Kidney (tissue), 14 donors: ENCODE measurements around the gene NDUFA8. TPM values are rescaled to one million over a fixed set of nuclear protein-coding genes. Genes with fewer than 3 reads are reported as not detected.

Source experiments
- DNase-seq, 5 donors: peaks; one replicate each; pipeline ENCODE4 v3.0.0-alpha.2; 2013 to 2020
- FAIRE-seq: peaks from 2 replicates; lab custom pipeline; 2012; peaks lifted over from hg19 to GRCh38; lab: Jason Lieb, UNC
- H3K27ac ChIP-seq, 2 donors: one replicate each; pipeline ENCODE4 v1.7.0; 2013; ENCODE audit warnings: low read depth in 2 of 2, low read length in 2 of 2, inconsistent platforms in 1 of 2
- H3K27me3 ChIP-seq: one replicate; pipeline ENCODE4 v1.7.1; 2013; ENCODE audit warnings: low read length, inconsistent platforms; ENCODE audit not compliant: control insufficient read depth, insufficient read depth
- H3K36me3 ChIP-seq, 3 donors: one replicate each; pipeline versions ENCODE4 v1.7.0 to v1.7.1; 2013; ENCODE audit warnings: low read length in 3 of 3, control low read depth in 1 of 3, inconsistent platforms in 1 of 3; ENCODE audit not compliant: insufficient read depth in 3 of 3, control insufficient read depth in 2 of 3
- H3K4me1 ChIP-seq, 3 donors: one replicate each; pipeline versions ENCODE4 v1.7.0 to v1.7.1; 2013; ENCODE audit warnings: low read length in 3 of 3, inconsistent platforms in 1 of 3, low read depth in 1 of 3; ENCODE audit not compliant: control insufficient read depth in 2 of 3, insufficient read depth in 2 of 3
- H3K4me3 ChIP-seq, 3 donors: one replicate each; pipeline versions ENCODE4 v1.7.0 to v1.8.1; 2013; ENCODE audit warnings: low read length in 3 of 3, control low read depth in 1 of 3, inconsistent platforms in 1 of 3
- H3K9ac ChIP-seq, 3 donors: one replicate each; pipeline versions ENCODE4 v1.7.0 to v1.7.1; 2013; ENCODE audit warnings: low read length in 3 of 3, control low read depth in 1 of 3, inconsistent platforms in 1 of 3
- H3K9me3 ChIP-seq, 3 donors: one replicate each; pipeline versions ENCODE4 v1.7.0 to v1.7.1; 2013; ENCODE audit warnings: low read length in 3 of 3, control low read depth in 1 of 3, inconsistent platforms in 1 of 3; ENCODE audit not compliant: control insufficient read depth in 2 of 3, insufficient read depth in 1 of 3
- CTCF ChIP-seq: IDR thresholded peaks from 3 replicates; pipeline ENCODE4 v1.5.1; 2012; ENCODE audit warnings: mild to moderate bottlenecking, moderate library complexity, borderline replicate concordance; ENCODE audit not compliant: insufficient read depth; ENCODE audit errors: extremely low read depth
- intact Hi-C: fragments of 100-400 bp; cut with DNase I; formaldehyde crosslinking; loops from one replicate; pipeline ENCODE4 v1.11.1; 2022
- polyA plus RNA-seq: library from polyadenylated mRNA; stranded (reverse); fragments of 350-450 nt; fragmentation: Illumina TruSeq; extraction: RNeasy Lipid Tissue Mini Kit (QIAGEN cat#74804); gene quantifications from one replicate; pipeline ENCODE4 v1.2.3, GENCODE V29; 2014; ENCODE audit warnings: low read depth, low replicate concordance; ENCODE audit not compliant: insufficient read depth
- total RNA-seq: library from RNA; stranded (reverse); fragmentation: NEBNext Ultra II Directional; extraction: Animal tissue kit (Norgen Biotek cat#: 25700); gene quantifications from one replicate; pipeline ENCODE4 v1.2.1, GENCODE V29; 2021
- donor health status: control.
- donor health status: control.
- donor health status: control.
- donor health status: control.
- donor health status: control.
- donor health status: DM: yes; HTN: yes; CAD: no.
- donor health status: Normal renal cell carcinoma (clear cell type).

NDUFA8 gene
- total and polyA plus RNA-seq, 2 donors from 2014 or later = 42.5 to 264 TPM

- no peak overlapping the region for H3K4me3 ChIP-seq
- peaks cover 10% of the 10 kb centered on the region for H3K27me3 ChIP-seq
- peaks cover 0 to 8% (median 0%) of the 10 kb centered on the region in 3 donors for H3K4me1 ChIP-seq
- DNase-seq (no peak), FAIRE-seq (no peak)
- H3K27ac ChIP-seq = no peak overlapping the region
- intact Hi-C loops = no loop called here
- no peaks in the 10 kb centered on the region for H3K36me3 ChIP-seq
- TF ChIP-seq CTCF = no peak
- no peak overlapping the region for H3K9ac ChIP-seq
- no peaks in the 10 kb centered on the region for H3K9me3 ChIP-seq
These were observed 32.2 kb downstream of the NDUFA8 start for GRCh38 chr9:122127396-122127798.

- peaks cover 10% of the 10 kb centered on the region for H3K27me3 ChIP-seq
- peaks cover 0 to 8% (median 0%) of the 10 kb centered on the region in 3 donors for H3K4me1 ChIP-seq
- no peaks in the 10 kb centered on the region for H3K9me3 ChIP-seq
- H3K27ac ChIP-seq = no peak overlapping the region
- DNase-seq (peak in 4 of 5 donors; percentile 47 to 68 (median 59)), FAIRE-seq (no peak)
- intact Hi-C loops = no loop called here
- H3K4me3 ChIP-seq = no peak overlapping the region
- no peak for TF ChIP-seq CTCF
- H3K9ac ChIP-seq = no peak overlapping the region
- no peaks in the 10 kb centered on the region for H3K36me3 ChIP-seq
These were observed 33.0 kb downstream of the NDUFA8 start for GRCh38 chr9:122126331-122127261.

DNA sequence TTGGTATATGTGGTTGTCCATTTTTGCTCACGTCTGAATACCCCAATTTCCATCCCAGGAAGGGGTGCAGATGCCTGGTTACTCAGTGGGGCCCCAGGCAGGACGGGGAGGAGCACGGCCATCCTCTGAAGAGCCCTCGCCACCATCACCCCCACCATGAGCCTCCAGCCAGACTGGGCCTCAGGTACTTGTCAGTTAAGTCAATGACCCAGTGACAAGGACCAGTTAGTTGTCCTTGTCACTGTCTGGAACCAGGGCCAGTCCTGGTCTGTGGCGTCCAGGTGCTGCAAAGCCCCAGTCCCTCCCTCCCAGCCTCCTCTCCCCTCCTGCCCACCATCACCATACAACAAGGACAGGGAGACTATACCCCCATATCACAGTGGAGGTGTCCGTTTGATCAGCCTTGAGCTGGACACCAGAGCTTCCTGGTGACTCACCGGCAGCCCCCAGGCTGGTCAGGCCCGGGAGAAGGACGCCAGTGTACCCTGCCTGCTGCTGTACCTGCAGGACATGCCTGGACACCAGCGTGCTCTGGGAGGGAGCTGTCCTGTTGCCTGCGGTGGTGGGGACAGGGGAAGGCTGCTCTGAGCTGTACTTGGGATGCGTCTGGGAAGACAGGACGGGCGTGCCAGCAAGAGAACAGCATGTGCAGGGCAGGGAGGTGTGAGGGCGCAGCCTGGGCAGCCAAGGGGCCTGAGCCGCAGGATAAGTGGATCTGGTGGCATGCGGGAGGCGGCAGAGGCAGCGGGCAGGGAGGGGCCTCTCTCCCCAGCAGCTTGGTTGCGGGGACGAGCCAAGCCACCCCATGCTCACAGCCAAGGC is 33.9 kb downstream of the NDUFA8 start:
- intact Hi-C loops = no loop called here
- DNase-seq (peak in 2 of 5 donors; percentile 61 to 70), FAIRE-seq (no peak)
- H3K27ac ChIP-seq = no peak overlapping the region
- no peak overlapping the region for H3K9ac ChIP-seq
- H3K27me3 ChIP-seq = peaks cover 10% of the 10 kb centered on the region
- no peaks in the 10 kb centered on the region for H3K9me3 ChIP-seq
- TF ChIP-seq CTCF = no peak
- peaks cover 0 to 8% (median 0%) of the 10 kb centered on the region in 3 donors for H3K4me1 ChIP-seq
- no peaks in the 10 kb centered on the region for H3K36me3 ChIP-seq
- no peak overlapping the region for H3K4me3 ChIP-seq
